Activated CD8-positive, alpha-beta T cell treated with anti-CD3 and anti-CD28 coated beads for 36 hours (primary cell): ENCODE results near the gene RPS5. TPM values are rescaled to one million over a fixed set of nuclear protein-coding genes. Genes with fewer than 3 reads are reported as not detected.

Experiments used
- ATAC-seq: fragments of 200-7000 bp; cut with Tn5 transposase; one replicate; pipeline ENCODE4 v1.10.0; 2021; ENCODE audit warnings: mild to moderate bottlenecking, moderate library complexity
- CTCF ChIA-PET: fragments of 350-600 bp; sonication (Branson Sonifier 250); formaldehyde crosslinking; loops from one replicate; lab custom pipeline; 2021; ENCODE audit warnings: antibody characterized with exemption; lab: Charles Lee
- POLR2A ChIA-PET: fragments of 350-600 bp; sonication (Branson Sonifier 250); formaldehyde crosslinking; loops from one replicate; lab custom pipeline; 2021; ENCODE audit warnings: antibody characterized with exemption; lab: Charles Lee
- DNase-seq: peaks from one replicate; pipeline ENCODE4 v3.0.0-alpha.2; 2020
- H3K27ac Mint-ChIP-seq: one replicate; pipeline ENCODE4 v1.8.0; 2021; ENCODE audit warnings: mild to moderate bottlenecking, mixed read lengths
- H3K27me3 Mint-ChIP-seq: one replicate; pipeline ENCODE4 v1.8.0; 2021; ENCODE audit warnings: mixed read lengths
- H3K36me3 Mint-ChIP-seq: one replicate; pipeline ENCODE4 v1.8.0; 2021; ENCODE audit warnings: low read depth, mixed read lengths
- H3K4me1 Mint-ChIP-seq: one replicate; pipeline ENCODE4 v1.8.0; 2021; ENCODE audit warnings: low read depth, mixed read lengths
- H3K4me3 Mint-ChIP-seq: one replicate; pipeline ENCODE4 v1.8.0; 2021; ENCODE audit warnings: mild to moderate bottlenecking, moderate library complexity, mixed read lengths
- H3K9me3 Mint-ChIP-seq: one replicate; pipeline ENCODE4 v1.8.0; 2021; ENCODE audit warnings: mixed read lengths
- CTCF ChIP-seq: fragments of 200-600 bp; IDR thresholded peaks from one replicate; pipeline ENCODE4 v1.8.0; 2022; ENCODE audit warnings: antibody characterized with exemption, mild to moderate bottlenecking
- intact Hi-C: fragments of 100-400 bp; cut with micrococcal nuclease; formaldehyde crosslinking; loops from one replicate; pipeline ENCODE4 v1.10.0; 2022
- total RNA-seq, 2 experiments: library from RNA; stranded (reverse); gene quantifications; one replicate each; pipeline ENCODE4 v1.2.3, GENCODE V29; 2021

RPS5 gene
- total RNA-seq, 2 experiments from 2014 or later, result 1,906 to 1,936 TPM

GRCh38 chr19:58364146-58364545, 22.9 kb upstream of the RPS5 start:
- H3K36me3 Mint-ChIP-seq, result no peaks in the 10 kb centered on the region
- no peak for TF ChIP-seq CTCF
- DNase-seq (no peak), ATAC-seq (no peak)
- intact Hi-C loops, result no loop called here
- no peak overlapping the region for H3K4me3 Mint-ChIP-seq
- ChIA-PET POLR2A (interaction anchor here (1.1 to 3.9 kb wide), 4 partner anchors 10 to 32 kb away, joined by 4 to 30 read pairs (median 10); no protein-coding TSS in a partner anchor), CTCF (interaction anchor here (1.0 to 2.3 kb wide), 2 partner anchors 58 to 155 kb away, joined by 3 to 13 read pairs; partner anchors contain the start of gene ZBTB45)
- H3K9me3 Mint-ChIP-seq, result no peaks in the 10 kb centered on the region
- H3K4me1 Mint-ChIP-seq, result peaks cover 11% of the 10 kb centered on the region
- H3K27me3 Mint-ChIP-seq, result no peaks in the 10 kb centered on the region
- H3K27ac Mint-ChIP-seq, result no peak overlapping the region

- no peak for ATAC-seq
- intact Hi-C loops, result no loop called here
- Mint-ChIP-seq H3K4me1 (peaks cover 2% of the 10 kb centered on the region), H3K36me3 (no peaks in the 10 kb centered on the region), H3K4me3 (no peak overlapping the region), H3K9me3 (no peaks in the 10 kb centered on the region), H3K27me3 (no peaks in the 10 kb centered on the region), H3K27ac (no peak overlapping the region)
- ChIA-PET CTCF (no interaction called here), POLR2A (interaction anchor here (0.7 to 1.1 kb wide), 3 partner anchors 13 to 31 kb away, joined by 3 to 4 read pairs (median 3); no protein-coding TSS in a partner anchor)
- TF ChIP-seq CTCF, result no peak
- no peak for DNase-seq
Measured at GRCh38 chr19:58366585-58367430, 20.3 kb upstream of the RPS5 start.

- H3K4me1 Mint-ChIP-seq, result no peaks in the 10 kb centered on the region
- DNase-seq (no peak), ATAC-seq (no peak)
- no peaks in the 10 kb centered on the region for H3K36me3 Mint-ChIP-seq
- no peak for TF ChIP-seq CTCF
- intact Hi-C loops, result no loop called here
- no peaks in the 10 kb centered on the region for H3K9me3 Mint-ChIP-seq
- no peak overlapping the region for H3K4me3 Mint-ChIP-seq
- POLR2A ChIA-PET, result no interaction called here
- H3K27ac Mint-ChIP-seq, result no peak overlapping the region
- H3K27me3 Mint-ChIP-seq, result no peaks in the 10 kb centered on the region
- CTCF ChIA-PET, result no interaction called here
Measured at GRCh38 chr19:58367698-58368454, 19.2 kb upstream of the RPS5 start.

- CTCF ChIA-PET, result interaction anchor here (1.6 kb wide), 1 partner anchor 152 kb away, joined by 3 read pairs; no protein-coding TSS in a partner anchor
- intact Hi-C loops, result no loop called here
- no peaks in the 10 kb centered on the region for H3K9me3 Mint-ChIP-seq
- H3K4me3 Mint-ChIP-seq, result no peak overlapping the region
- no peak for ATAC-seq
- no peaks in the 10 kb centered on the region for H3K27me3 Mint-ChIP-seq
- TF ChIP-seq CTCF, result no peak
- no peak for DNase-seq
- POLR2A ChIA-PET, result no interaction called here
- H3K27ac Mint-ChIP-seq, result no peak overlapping the region
- no peaks in the 10 kb centered on the region for H3K36me3 Mint-ChIP-seq
- H3K4me1 Mint-ChIP-seq, result no peaks in the 10 kb centered on the region
Measured at GRCh38 chr19:58368561-58369360, 18.3 kb upstream of the RPS5 start.
